Spleen (tissue), 11 donors: ENCODE results near the gene CDC34. TPM values are rescaled to one million over a fixed set of nuclear protein-coding genes. Genes with fewer than 3 reads are reported as not detected.

Source experiments
- DNase-seq: peaks from one replicate; pipeline ENCODE4 v3.0.0-alpha.2; 2020
- H3K27ac ChIP-seq, 8 donors: fragments of 200-600 bp; sonication (generic) in 7 of 8; 1 replicate in 4 of 8; 2 replicates in 4 of 8; pipeline versions ENCODE4 v1.5.0 to v1.8.0; 2016 to 2021; ENCODE audit warnings: inconsistent platforms in 4 of 8, mild to moderate bottlenecking in 4 of 8, moderate library complexity in 1 of 8
- H3K27me3 ChIP-seq, 7 donors: fragments of 200-600 bp; sonication (generic) in 6 of 7; replicated peaks in 1 of 7; 1 replicate in 4 of 7; 2 replicates in 3 of 7; pipeline versions ENCODE4 v1.5.0 to v1.8.0; 2016 to 2021; ENCODE audit warnings: inconsistent platforms in 3 of 7, mild to moderate bottlenecking in 1 of 7
- H3K36me3 ChIP-seq, 6 donors: fragments of 200-600 bp; sonication (generic) in 5 of 6; 1 replicate in 4 of 6; 2 replicates in 2 of 6; pipeline versions ENCODE4 v1.5.0 to v1.8.0; 2016 to 2021; ENCODE audit warnings: inconsistent platforms in 2 of 6
- H3K4me1 ChIP-seq, 6 donors: fragments of 200-600 bp; sonication (generic) in 5 of 6; 1 replicate in 3 of 6; 2 replicates in 3 of 6; pipeline versions ENCODE4 v1.5.0 to v1.8.0; 2016 to 2021; ENCODE audit warnings: inconsistent platforms in 3 of 6
- H3K4me3 ChIP-seq, 8 donors: fragments of 200-600 bp; sonication (generic) in 7 of 8; 1 replicate in 4 of 8; 2 replicates in 4 of 8; pipeline versions ENCODE4 v1.5.0 to v1.8.0; 2016 to 2021; ENCODE audit warnings: inconsistent platforms in 4 of 8, mild to moderate bottlenecking in 4 of 8, moderate library complexity in 2 of 8
- H3K9me3 ChIP-seq, 8 donors: fragments of 200-600 bp; sonication (generic) in 7 of 8; 1 replicate in 4 of 8; 2 replicates in 4 of 8; pipeline versions ENCODE4 v1.5.0 to v1.8.0; 2016 to 2021; ENCODE audit warnings: inconsistent platforms in 4 of 8
- POLR2A ChIP-seq, 3 donors: fragments of 450-650 bp; IDR thresholded peaks; one replicate each; pipeline ENCODE4 v1.5.1; 2017; ENCODE audit warnings: antibody characterized with exemption in 3 of 3, mild to moderate bottlenecking in 1 of 3
- POLR2AphosphoS5 ChIP-seq, 3 donors: sonication (generic); formaldehyde crosslinking; IDR thresholded peaks; one replicate each; pipeline ENCODE4 v1.5.1; 2017; ENCODE audit warnings: antibody characterized with exemption in 3 of 3
- WGBS, 5 donors: extraction: QIAGEN DNeasy Blood & Tissue Kit in 3 of 5; methylation state at CpG; one replicate each; pipeline versions ENCODE4 v1.1.5 to v1.1.7; 2013 to 2018; 5-methylcytosine and 5-hydroxymethylcytosine counted together
- intact Hi-C: fragments of 100-400 bp; cut with DNase I; formaldehyde crosslinking; loops from one replicate; pipeline ENCODE4 v1.15.0; 2023; ENCODE audit warnings: low total_unique reads
- polyA plus RNA-seq, 3 donors: library from polyadenylated mRNA; stranded (reverse); fragments of 200-250 nt; gene quantifications; one replicate each; pipeline ENCODE4 v1.2.1, GENCODE V29; 2013
- total RNA-seq, 7 donors: library from RNA; depleted of rRNA in 3 of 7; stranded (reverse); fragments of >200 nt in 3 of 7; fragmentation: NEBNext Ultra II Directional in 4 of 7; extraction: Animal tissue kit (Norgen Biotek cat#: 25700) in 4 of 7; gene quantifications; one replicate each; pipeline versions ENCODE4 v1.1.0 to v1.2.1, GENCODE V29; 2016 to 2021
- TF ChIP-seq, protein P1 (sequence below), 11 experiments: fragments of 200-600 bp in 7 of 11; fragments of 450-650 bp in 4 of 11; sonication (generic) in 4 of 11; IDR thresholded peaks in 8 of 11; conservative IDR thresholded peaks in 3 of 11; 1 replicate in 7 of 11; 2 replicates in 4 of 11; pipeline versions ENCODE4 v1.4.0 to v1.8.0; 2016 to 2021; ENCODE audit warnings: antibody characterized with exemption in 11 of 11, inconsistent platforms in 4 of 11, mild to moderate bottlenecking in 1 of 11
- donor health status: healthy with polysubstance abuse.
- donor health status: DM: no; HTN: no; CAD: no; lungs with moderate emphysema.
- donor health status: DM: no; HTN: no; CAD: no.
- donor health status: Bipolar disorder and iron deficiency.
- donor health status: healthy.
- donor health status: DM: no; HTN: no; CAD: no.
- donor health status: DM: yes; HTN: yes; CAD: no.

Gene CDC34
- total and polyA plus RNA-seq, 10 donors: 35.9 to 83.9 (median 49.3) TPM

DNA sequence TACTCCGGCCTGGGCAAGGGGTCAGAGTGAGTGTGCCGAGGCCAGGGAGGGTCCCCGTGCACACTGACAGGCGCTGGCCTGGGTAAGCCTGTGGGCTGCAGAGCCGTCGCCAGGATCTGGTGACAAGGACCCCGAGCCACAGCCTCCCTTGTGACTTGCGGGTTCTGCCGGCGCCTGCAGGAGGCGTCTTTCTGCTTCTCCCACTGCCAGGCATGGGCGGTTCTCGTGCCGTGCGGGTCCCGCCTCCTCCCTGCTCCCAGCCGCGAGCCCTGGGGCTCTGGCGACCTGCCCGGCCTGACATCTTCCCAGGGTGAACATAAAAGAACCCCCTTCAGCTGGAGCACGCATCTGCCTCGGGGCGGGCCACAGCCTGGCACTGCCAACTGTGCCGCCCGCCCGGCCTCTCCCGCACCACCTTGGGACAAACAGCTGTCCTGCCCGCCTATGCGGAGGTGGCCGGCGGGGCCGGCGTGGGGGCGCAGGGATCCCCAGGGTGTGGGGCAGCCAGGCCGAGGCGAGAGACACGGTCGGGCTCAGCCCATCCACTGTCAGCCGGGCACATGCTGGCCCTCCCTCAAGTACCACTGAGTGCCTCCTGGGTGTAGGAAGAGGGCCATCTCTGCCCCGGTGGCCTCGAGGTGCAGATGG is 56.7 kb downstream of the CDC34 start:
- TF ChIP-seq POLR2A (IDR thresholded peaks at IDR 0.05): no peak
- TF ChIP-seq, protein P1, sequence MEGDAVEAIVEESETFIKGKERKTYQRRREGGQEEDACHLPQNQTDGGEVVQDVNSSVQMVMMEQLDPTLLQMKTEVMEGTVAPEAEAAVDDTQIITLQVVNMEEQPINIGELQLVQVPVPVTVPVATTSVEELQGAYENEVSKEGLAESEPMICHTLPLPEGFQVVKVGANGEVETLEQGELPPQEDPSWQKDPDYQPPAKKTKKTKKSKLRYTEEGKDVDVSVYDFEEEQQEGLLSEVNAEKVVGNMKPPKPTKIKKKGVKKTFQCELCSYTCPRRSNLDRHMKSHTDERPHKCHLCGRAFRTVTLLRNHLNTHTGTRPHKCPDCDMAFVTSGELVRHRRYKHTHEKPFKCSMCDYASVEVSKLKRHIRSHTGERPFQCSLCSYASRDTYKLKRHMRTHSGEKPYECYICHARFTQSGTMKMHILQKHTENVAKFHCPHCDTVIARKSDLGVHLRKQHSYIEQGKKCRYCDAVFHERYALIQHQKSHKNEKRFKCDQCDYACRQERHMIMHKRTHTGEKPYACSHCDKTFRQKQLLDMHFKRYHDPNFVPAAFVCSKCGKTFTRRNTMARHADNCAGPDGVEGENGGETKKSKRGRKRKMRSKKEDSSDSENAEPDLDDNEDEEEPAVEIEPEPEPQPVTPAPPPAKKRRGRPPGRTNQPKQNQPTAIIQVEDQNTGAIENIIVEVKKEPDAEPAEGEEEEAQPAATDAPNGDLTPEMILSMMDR (IDR thresholded peaks at IDR 0.05 in 8 of 11, conservative IDR thresholded peaks at IDR 0.05 in 3 of 11): peak in 7 of 11 experiments; percentile 12 to 64 (median 46)
- peak in 1 of 3 donors; percentile 50 for TF ChIP-seq POLR2AphosphoS5 (IDR thresholded peaks at IDR 0.05)
- Histone ChIP-seq H3K27ac (no peak overlapping the region), H3K36me3 (peaks cover 0 to 7% (median 5%) of the 10 kb centered on the region in 6 donors), H3K27me3 (peaks cover 8 to 92% (median 57%) of the 10 kb centered on the region in 7 donors), H3K4me3 (peak overlapping the region in 1 of 8 donors; percentile 21), H3K4me1 (peaks cover 15 to 47% (median 40%) of the 10 kb centered on the region in 6 donors), H3K9me3 (no peaks in the 10 kb centered on the region)
- no peak for DNase-seq
- WGBS, 5 donors: 5 to 10% (median 8%) methylated on average over 22 to 41 of the region's 41 CpGs
- intact Hi-C loops: loop anchor here (10.0 kb wide), 1 partner anchor 147 kb away; no protein-coding TSS in a partner anchor

DNA sequence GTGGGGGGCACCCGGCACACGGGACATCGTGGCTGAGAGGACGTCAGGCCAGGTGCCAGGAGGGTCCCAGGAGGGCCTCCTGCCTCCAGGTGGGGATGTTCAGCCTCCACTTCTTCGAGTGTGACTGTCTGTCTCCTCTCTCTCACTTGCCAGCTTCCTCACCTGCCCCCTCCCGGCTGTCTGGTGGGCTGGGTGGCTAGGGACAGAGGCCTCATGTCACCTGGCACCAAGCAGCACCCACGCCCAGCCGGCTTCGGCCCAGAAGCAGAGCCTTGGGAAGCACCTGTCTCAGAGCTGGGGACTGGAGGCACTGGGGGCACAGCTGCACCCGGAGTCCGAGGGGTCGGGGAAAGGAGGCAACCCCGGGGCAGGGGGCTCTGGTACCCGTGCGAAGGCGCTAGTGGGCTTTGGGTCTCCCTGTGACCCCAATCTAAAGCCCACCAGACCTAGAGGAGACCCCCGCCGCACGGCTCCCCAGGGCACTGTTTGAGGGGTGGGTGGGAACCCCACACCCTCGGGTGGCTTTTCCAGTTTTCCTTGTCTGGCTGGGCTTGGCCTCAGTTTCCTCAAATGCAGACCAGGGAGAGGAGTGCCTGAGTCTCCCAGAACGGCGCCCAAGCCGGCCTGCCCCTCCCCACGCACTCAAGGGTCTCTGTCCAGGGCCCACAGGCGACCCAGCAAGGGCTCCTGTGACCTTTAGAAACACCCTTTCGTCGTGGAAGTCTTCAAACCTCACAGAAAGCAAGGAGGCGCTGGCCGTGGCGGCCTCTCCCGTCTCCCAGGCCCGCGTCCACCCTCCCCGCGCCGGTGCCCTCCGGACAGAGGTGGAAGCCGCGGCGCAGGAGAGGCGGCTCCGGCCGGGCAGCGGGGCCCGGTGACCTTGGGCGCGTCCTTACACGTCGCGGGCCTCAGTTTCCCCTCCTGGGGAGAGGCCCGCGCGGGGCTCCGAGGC is 57.5 kb downstream of the CDC34 start:
- TF ChIP-seq, protein P1 (IDR thresholded peaks at IDR 0.05 in 8 of 11, conservative IDR thresholded peaks at IDR 0.05 in 3 of 11): no peak
- TF ChIP-seq POLR2AphosphoS5 (IDR thresholded peaks at IDR 0.05) (no peak), POLR2A (IDR thresholded peaks at IDR 0.05) (no peak)
- peak overlapping the region in 2 of 8 donors; percentile 16 to 54 for H3K4me3 ChIP-seq
- no peak overlapping the region for H3K27ac ChIP-seq
- DNase-seq: no peak
- H3K4me1 ChIP-seq: peaks cover 14 to 43% (median 36%) of the 10 kb centered on the region in 6 donors
- H3K36me3 ChIP-seq: no peaks in the 10 kb centered on the region
- intact Hi-C loops: loop anchor here (10.0 kb wide), 1 partner anchor 146 kb away; no protein-coding TSS in a partner anchor
- 18 to 43% (median 21%) methylated on average over 7 to 54 of the region's 54 CpGs for WGBS, 5 donors
- no peaks in the 10 kb centered on the region for H3K9me3 ChIP-seq
- H3K27me3 ChIP-seq: peaks cover 8 to 95% (median 58%) of the 10 kb centered on the region in 7 donors

GRCh38 chr19:589693-590395 is 58.3 kb downstream of the CDC34 start, which contains the start of gene HCN2:
HCN2 (plus strand) TSS chr19:589881; CDS start chr19:589946, 65 bp downstream.
- peaks cover 10 to 36% (median 29%) of the 10 kb centered on the region in 6 donors for H3K4me1 ChIP-seq
- H3K27me3 ChIP-seq: peaks cover 8 to 95% (median 56%) of the 10 kb centered on the region in 7 donors
- WGBS, 5 donors: 0 to 3% (median 1%) methylated on average over 3 to 110 of the region's 132 CpGs
- no peaks in the 10 kb centered on the region for H3K9me3 ChIP-seq
- H3K36me3 ChIP-seq: no peaks in the 10 kb centered on the region
- intact Hi-C loops: loop anchor here (10.0 kb wide), 1 partner anchor 145 kb away; no protein-coding TSS in a partner anchor
- no peak for DNase-seq
- TF ChIP-seq, protein P1 (IDR thresholded peaks at IDR 0.05 in 8 of 11, conservative IDR thresholded peaks at IDR 0.05 in 3 of 11): no peak
- TF ChIP-seq POLR2A (IDR thresholded peaks at IDR 0.05) (no peak), POLR2AphosphoS5 (IDR thresholded peaks at IDR 0.05) (no peak)
- H3K27ac ChIP-seq: no peak within 1 kb of the TSS
- H3K4me3 ChIP-seq: peak within 1 kb of the TSS in 3 of 8 donors; percentile 18 to 62 (median 26)
